A549 (cell line): ENCODE measurements around the gene WDR45.

ENCODE experiments used
- CEBPB ChIP-seq, 2 experiments: fragments of >200 bp in 1 of 2; sonication (Bioruptor Twin) in 1 of 2; formaldehyde crosslinking in 1 of 2; IDR thresholded peaks; 2 replicates each; pipeline ENCODE4 v1.6.1; 2012 to 2016
- CTCF ChIP-seq: fragments of >200 bp; sonication (Bioruptor Twin); formaldehyde crosslinking; IDR thresholded peaks from 3 replicates; pipeline ENCODE4 v1.5.1; 2016
- EHF ChIP-seq: fragments of 250-450 bp; sonication (Bioruptor Pico); IDR thresholded peaks from 2 replicates; pipeline ENCODE4 v1.5.0; 2020; ENCODE audit warnings: mild to moderate bottlenecking
- EHMT2 ChIP-seq: fragments of 200-600 bp; sonication (generic); IDR thresholded peaks from 2 replicates; pipeline ENCODE4 v1.6.1; 2016; ENCODE audit warnings: antibody characterized with exemption, low read depth, mild to moderate bottlenecking, moderate library complexity
- EP300 ChIP-seq, 2 experiments: fragments of >200 bp; sonication (Bioruptor Twin); formaldehyde crosslinking; IDR thresholded peaks; 2 replicates in 1 of 2; 3 replicates in 1 of 2; pipeline ENCODE4 v1.6.1; 2016 to 2017
- HMGXB4 ChIP-seq: fragments of 250-450 bp; sonication (Bioruptor Pico); IDR thresholded peaks from 2 replicates; pipeline ENCODE4 v1.5.0; 2021; ENCODE audit warnings: mild to moderate bottlenecking, moderate library complexity, borderline replicate concordance
- MAZ ChIP-seq: fragments of 150-350 bp; IDR thresholded peaks from 2 replicates; pipeline ENCODE4 v1.6.1; 2014; ENCODE audit warnings: antibody characterized with exemption, low read depth, low read length, borderline replicate concordance
- POLR2A ChIP-seq: IDR thresholded peaks from 2 replicates; pipeline ENCODE4 v1.6.1; 2012; ENCODE audit warnings: mild to moderate bottlenecking, low read length
- RCOR1 ChIP-seq: fragments of 150-350 bp; IDR thresholded peaks from 2 replicates; pipeline ENCODE4 v1.6.1; 2014; ENCODE audit warnings: antibody characterized with exemption, low read length, low read depth
- REST ChIP-seq: fragments of 200-600 bp; sonication (generic); IDR thresholded peaks from 2 replicates; pipeline ENCODE4 v1.6.1; 2016; ENCODE audit warnings: antibody characterized with exemption, mild to moderate bottlenecking, moderate library complexity
- SMC3 ChIP-seq: fragments of >200 bp; sonication (Bioruptor Twin); formaldehyde crosslinking; IDR thresholded peaks from 3 replicates; pipeline ENCODE4 v1.6.1; 2018; ENCODE audit warnings: inconsistent platforms
- ZFP36 ChIP-seq: fragments of 450-650 bp; IDR thresholded peaks from 2 replicates; pipeline ENCODE4 v1.6.1; 2014; ENCODE audit warnings: borderline replicate concordance; ENCODE audit not compliant: partially characterized antibody
- TF ChIP-seq, protein P1 (sequence below): IDR thresholded peaks from 2 replicates; pipeline ENCODE4 v1.6.1; 2012

DNA sequence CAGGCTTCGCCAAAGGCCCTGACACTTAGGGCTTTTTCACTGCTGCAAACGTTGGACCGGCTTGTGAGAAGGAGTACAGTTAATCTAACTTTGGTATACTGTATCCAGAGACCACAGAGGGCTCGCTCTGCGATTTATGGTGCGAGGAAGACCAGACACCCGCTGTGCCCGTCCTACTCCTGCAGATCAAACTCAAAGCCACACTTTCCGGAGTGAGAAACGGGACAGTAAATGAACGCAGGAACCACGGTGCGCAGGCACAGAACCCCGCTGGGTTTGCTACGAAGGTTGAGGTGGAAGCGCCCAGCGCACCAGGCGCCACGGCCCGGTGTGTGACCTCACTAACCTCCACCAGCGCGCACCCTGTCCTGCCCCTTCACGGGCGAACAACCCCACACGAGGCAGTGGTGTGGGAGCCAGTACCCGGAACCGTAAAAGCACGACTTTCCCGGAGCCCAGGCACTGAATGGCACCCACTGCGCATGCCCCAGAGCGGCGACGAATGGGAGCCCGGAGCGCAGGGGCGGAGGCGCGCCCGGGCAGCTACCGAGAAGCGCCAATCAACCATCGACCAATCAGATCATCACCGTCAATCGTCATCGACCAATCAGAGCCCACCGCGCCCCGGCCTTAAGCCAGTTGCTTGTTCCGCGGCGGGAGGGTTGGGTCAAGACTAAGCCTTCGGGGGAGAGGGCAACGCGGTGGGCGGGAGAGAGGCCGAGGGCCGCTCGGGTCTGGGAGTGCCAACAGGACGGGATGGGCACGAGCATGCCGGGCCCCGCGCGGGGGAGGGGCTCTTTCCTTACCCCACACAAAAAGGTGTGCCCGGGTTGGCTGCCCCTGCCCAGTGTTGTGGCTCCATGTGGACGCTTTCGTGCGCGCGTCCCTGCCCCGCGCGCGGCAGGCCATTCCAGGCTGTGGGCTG, 21.3 kb upstream of the WDR45 start:
- no peak for TF ChIP-seq EP300 (IDR thresholded peaks at IDR 0.05)
- no peak for TF ChIP-seq REST
- TF ChIP-seq, protein P1, sequence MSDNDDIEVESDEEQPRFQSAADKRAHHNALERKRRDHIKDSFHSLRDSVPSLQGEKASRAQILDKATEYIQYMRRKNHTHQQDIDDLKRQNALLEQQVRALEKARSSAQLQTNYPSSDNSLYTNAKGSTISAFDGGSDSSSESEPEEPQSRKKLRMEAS: peak; percentile 85
- TF ChIP-seq CTCF: no peak
- TF ChIP-seq CEBPB (IDR thresholded peaks at IDR 0.05): no peak
- TF ChIP-seq HMGXB4: no peak
- TF ChIP-seq SMC3: no peak
- TF ChIP-seq EHMT2: no peak
- no peak for TF ChIP-seq ZFP36
- no peak for TF ChIP-seq MAZ
- TF ChIP-seq EHF (CRISPR knock-in tag): no peak
- peak; percentile 84 for TF ChIP-seq POLR2A
- no peak for TF ChIP-seq RCOR1
